Head of caudate nucleus (tissue), 42 donors: Measurements from ENCODE around the gene PDE1C.
"Not testable (repeated sequence)": the region's sequence is repeated elsewhere in the genome, so short reads cannot be mapped to it uniquely, and the experiment has no call there.

Experiments used
- DNase-seq, 42 donors: peaks; one replicate each; pipeline versions ENCODE4 v3.0.0 to v3.0.0-alpha.2; 2020 to 2021; ENCODE audit warnings: mixed read lengths in 7 of 42
- intact Hi-C: fragments of 100-400 bp; cut with DNase I; formaldehyde crosslinking; loops from one replicate; pipeline ENCODE4 v1.15.0; 2022

Gene PDE1C

GRCh38 chr7:31882187-31882586, 188.0 kb downstream of the PDE1C start:
- intact Hi-C loops: loop anchor here (10.0 kb wide), 2 partner anchors 97 to 153 kb away; no protein-coding TSS in a partner anchor
- DNase-seq: peak; percentile 8 to 89 (median 57)

- intact Hi-C loops: no loop called here
- DNase-seq: no peak
These were observed 191.3 kb downstream of the PDE1C start for GRCh38 chr7:31878875-31879274.

- intact Hi-C loops: no loop called here
- no peak for DNase-seq
These were observed 194.8 kb downstream of the PDE1C start for GRCh38 chr7:31875424-31875823.

GRCh38 chr7:31874631-31875386, 195.4 kb downstream of the PDE1C start:
- intact Hi-C loops: no loop called here
- no peak for DNase-seq

GRCh38 chr7:31873816-31874597, 196.2 kb downstream of the PDE1C start:
- DNase-seq: no peak
- intact Hi-C loops: no loop called here

- intact Hi-C loops: no loop called here
These were observed 197.4 kb downstream of the PDE1C start for GRCh38 chr7:31872545-31873370.

GRCh38 chr7:31864646-31865045, 205.6 kb downstream of the PDE1C start:
- DNase-seq: no peak

More at GRCh38 chr7:31872545-31873370, 197.4 kb downstream of the PDE1C start:
- no peak for DNase-seq

GRCh38 chr7:31860925-31861324, 209.3 kb downstream of the PDE1C start:
- intact Hi-C loops: no loop called here
- DNase-seq: no peak

More at GRCh38 chr7:31864646-31865045, 205.6 kb downstream of the PDE1C start:
- intact Hi-C loops: no loop called here

- no peak for DNase-seq
- intact Hi-C loops: no loop called here
These were observed 212.2 kb downstream of the PDE1C start for GRCh38 chr7:31858055-31858454.

GRCh38 chr7:31857172-31857571, 213.0 kb downstream of the PDE1C start:
- intact Hi-C loops: no loop called here
- DNase-seq: peak in 1 of 42 donors; percentile 16

GRCh38 chr7:31856337-31856736, 213.9 kb downstream of the PDE1C start:
- intact Hi-C loops: no loop called here
- DNase-seq: no peak

- DNase-seq: no peak
- intact Hi-C loops: no loop called here
These were observed 214.7 kb downstream of the PDE1C start for GRCh38 chr7:31855530-31855929.

- intact Hi-C loops: no loop called here
- DNase-seq: no peak
These were observed 216.8 kb downstream of the PDE1C start for GRCh38 chr7:31853380-31853779.

- DNase-seq: no peak
- intact Hi-C loops: no loop called here
These were observed 217.7 kb downstream of the PDE1C start for GRCh38 chr7:31852462-31852861.

GRCh38 chr7:31851119-31851518, 219.1 kb downstream of the PDE1C start:
- intact Hi-C loops: no loop called here
- DNase-seq: peak in 2 of 42 donors; percentile 26 to 53

- intact Hi-C loops: no loop called here
- DNase-seq: no peak
These were observed 219.6 kb downstream of the PDE1C start for GRCh38 chr7:31850601-31851000.

GRCh38 chr7:31850066-31850465, 220.1 kb downstream of the PDE1C start:
- no peak for DNase-seq
- intact Hi-C loops: no loop called here

- intact Hi-C loops: no loop called here
- DNase-seq: no peak
These were observed 234.7 kb downstream of the PDE1C start for GRCh38 chr7:31835471-31835870.

GRCh38 chr7:31833625-31834024, 236.6 kb downstream of the PDE1C start:
- DNase-seq, intact Hi-C loops: not testable (repeated sequence)

- DNase-seq: no peak
- intact Hi-C loops: no loop called here
These were observed 241.7 kb downstream of the PDE1C start for GRCh38 chr7:31828520-31828919.
